ENCODE results near the gene TDRD9.

DNA sequence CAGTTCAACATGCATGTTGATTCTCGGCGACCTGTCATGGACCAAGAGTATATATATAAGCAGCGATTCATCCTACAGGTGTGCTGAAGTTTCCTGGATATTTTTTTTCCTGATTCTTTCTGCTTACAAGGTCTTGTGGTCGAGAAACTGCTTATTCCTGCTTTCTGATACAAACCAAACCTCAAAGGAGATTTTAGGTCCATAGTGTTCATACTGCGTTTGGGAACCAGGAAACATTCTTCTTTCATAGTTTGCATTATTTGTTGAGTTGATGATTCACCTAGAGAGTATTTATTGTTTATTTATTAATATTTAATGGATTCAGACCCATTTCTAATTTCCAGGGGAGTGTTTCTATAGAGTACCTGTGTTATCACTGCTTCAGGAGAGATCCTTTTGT is 86.5 kb downstream of the TDRD9 start:
- TF ChIP-seq, protein P1, sequence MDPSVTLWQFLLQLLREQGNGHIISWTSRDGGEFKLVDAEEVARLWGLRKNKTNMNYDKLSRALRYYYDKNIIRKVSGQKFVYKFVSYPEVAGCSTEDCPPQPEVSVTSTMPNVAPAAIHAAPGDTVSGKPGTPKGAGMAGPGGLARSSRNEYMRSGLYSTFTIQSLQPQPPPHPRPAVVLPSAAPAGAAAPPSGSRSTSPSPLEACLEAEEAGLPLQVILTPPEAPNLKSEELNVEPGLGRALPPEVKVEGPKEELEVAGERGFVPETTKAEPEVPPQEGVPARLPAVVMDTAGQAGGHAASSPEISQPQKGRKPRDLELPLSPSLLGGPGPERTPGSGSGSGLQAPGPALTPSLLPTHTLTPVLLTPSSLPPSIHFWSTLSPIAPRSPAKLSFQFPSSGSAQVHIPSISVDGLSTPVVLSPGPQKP (IDR thresholded peaks at IDR 0.05; ENCODE audit: borderline replicate concordance, low read depth, low read length) = no peak
- TF ChIP-seq RAD21 (IDR thresholded peaks at IDR 0.05; ENCODE audit: low read length) = no peak
- TF ChIP-seq, protein P2, sequence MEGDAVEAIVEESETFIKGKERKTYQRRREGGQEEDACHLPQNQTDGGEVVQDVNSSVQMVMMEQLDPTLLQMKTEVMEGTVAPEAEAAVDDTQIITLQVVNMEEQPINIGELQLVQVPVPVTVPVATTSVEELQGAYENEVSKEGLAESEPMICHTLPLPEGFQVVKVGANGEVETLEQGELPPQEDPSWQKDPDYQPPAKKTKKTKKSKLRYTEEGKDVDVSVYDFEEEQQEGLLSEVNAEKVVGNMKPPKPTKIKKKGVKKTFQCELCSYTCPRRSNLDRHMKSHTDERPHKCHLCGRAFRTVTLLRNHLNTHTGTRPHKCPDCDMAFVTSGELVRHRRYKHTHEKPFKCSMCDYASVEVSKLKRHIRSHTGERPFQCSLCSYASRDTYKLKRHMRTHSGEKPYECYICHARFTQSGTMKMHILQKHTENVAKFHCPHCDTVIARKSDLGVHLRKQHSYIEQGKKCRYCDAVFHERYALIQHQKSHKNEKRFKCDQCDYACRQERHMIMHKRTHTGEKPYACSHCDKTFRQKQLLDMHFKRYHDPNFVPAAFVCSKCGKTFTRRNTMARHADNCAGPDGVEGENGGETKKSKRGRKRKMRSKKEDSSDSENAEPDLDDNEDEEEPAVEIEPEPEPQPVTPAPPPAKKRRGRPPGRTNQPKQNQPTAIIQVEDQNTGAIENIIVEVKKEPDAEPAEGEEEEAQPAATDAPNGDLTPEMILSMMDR (conservative IDR thresholded peaks at IDR 0.05; ENCODE audit: low read depth, low read length) = no peak
- no peak for TF ChIP-seq RFX5 (IDR thresholded peaks at IDR 0.05; ENCODE audit: low read depth, low read length)
- no peak for TF ChIP-seq POLR2A (IDR thresholded peaks at IDR 0.05; ENCODE audit: low read depth, low read length)
- no peak for TF ChIP-seq CEBPB (IDR thresholded peaks at IDR 0.05; ENCODE audit: low read depth, low read length)
- TF ChIP-seq, protein P3, sequence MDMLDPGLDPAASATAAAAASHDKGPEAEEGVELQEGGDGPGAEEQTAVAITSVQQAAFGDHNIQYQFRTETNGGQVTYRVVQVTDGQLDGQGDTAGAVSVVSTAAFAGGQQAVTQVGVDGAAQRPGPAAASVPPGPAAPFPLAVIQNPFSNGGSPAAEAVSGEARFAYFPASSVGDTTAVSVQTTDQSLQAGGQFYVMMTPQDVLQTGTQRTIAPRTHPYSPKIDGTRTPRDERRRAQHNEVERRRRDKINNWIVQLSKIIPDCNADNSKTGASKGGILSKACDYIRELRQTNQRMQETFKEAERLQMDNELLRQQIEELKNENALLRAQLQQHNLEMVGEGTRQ (IDR thresholded peaks at IDR 0.05; ENCODE audit: low read depth, low read length) = no peak
- TF ChIP-seq CHD1 (IDR thresholded peaks at IDR 0.05; ENCODE audit: low read depth, low read length) = no peak
- TF ChIP-seq RCOR1 (IDR thresholded peaks at IDR 0.05; ENCODE audit: insufficient replicate concordance, low read length) = no peak
- no peak for TF ChIP-seq MXI1 (IDR thresholded peaks at IDR 0.05; ENCODE audit: borderline replicate concordance, low read depth, low read length)
- TF ChIP-seq MAFK (IDR thresholded peaks at IDR 0.05; ENCODE audit: low read depth, low read length) = no peak
- TF ChIP-seq BHLHE40 (IDR thresholded peaks at IDR 0.05; ENCODE audit: low read depth, low read length) = no peak

Measured in IMR-90 (cell line).